Lower leg skin (tissue), 4 donors: Measurements from ENCODE around the gene PTGFRN. TPM values are rescaled to one million over a fixed set of nuclear protein-coding genes. Genes with fewer than 3 reads are reported as not detected.

Source experiments
- DNase-seq, 2 donors: peaks; one replicate each; pipeline ENCODE4 v3.0.0-alpha.2; 2019; ENCODE audit warnings: low spot score in 2 of 2
- H3K4me3 ChIP-seq: fragments of 200-600 bp; sonication (generic); 2 replicates; pipeline ENCODE4 v1.5.1; 2017; ENCODE audit warnings: mild to moderate bottlenecking, low read depth; ENCODE audit not compliant: poor library complexity, severe bottlenecking
- POLR2A ChIP-seq, 2 donors: fragments of 450-650 bp; IDR thresholded peaks; one replicate each; pipeline ENCODE4 v1.6.1; 2016 to 2017; ENCODE audit warnings: antibody characterized with exemption in 2 of 2, mild to moderate bottlenecking in 1 of 2, moderate library complexity in 1 of 2
- WGBS, 2 donors: methylation state at CpG; one replicate each; pipeline ENCODE4 v1.1.5; 2018; 5-methylcytosine and 5-hydroxymethylcytosine counted together
- intact Hi-C: fragments of 100-400 bp; cut with DNase I; formaldehyde crosslinking; loops from one replicate; pipeline ENCODE4 v1.15.0; 2023; ENCODE audit warnings: low total_unique reads
- total RNA-seq, 4 donors: library from RNA; depleted of rRNA; stranded (reverse); fragments of >200 nt; gene quantifications; one replicate each; pipeline ENCODE4 v1.1.0, GENCODE V29; 2016
- TF ChIP-seq, protein P1 (sequence below), 3 donors: fragments of 450-650 bp; IDR thresholded peaks; one replicate each; pipeline ENCODE4 v1.5.1; 2016; ENCODE audit warnings: antibody characterized with exemption in 3 of 3, mild to moderate bottlenecking in 3 of 3, moderate library complexity in 2 of 3

Gene PTGFRN
- total RNA-seq, 4 donors from 2014 or later, result 58.0 to 92.4 (median 84.5) TPM

DNA sequence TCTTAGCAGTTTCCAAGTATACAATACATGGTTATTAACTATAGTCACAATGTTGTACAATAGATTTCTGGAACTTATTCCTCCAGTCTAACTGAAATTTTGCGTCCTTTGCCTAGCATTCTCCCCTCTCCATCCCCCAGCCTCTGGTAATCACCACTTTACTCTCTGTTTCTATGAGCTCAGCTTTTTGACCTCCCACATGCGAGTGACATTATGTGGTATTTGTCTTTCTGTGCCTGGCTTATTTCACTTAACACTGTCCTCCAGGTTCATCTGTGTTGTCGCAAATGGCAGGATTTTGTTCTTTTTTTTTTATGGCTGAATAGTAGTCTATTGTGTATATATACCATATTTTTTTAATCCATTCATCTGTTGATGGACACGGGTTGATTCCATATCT lies 47.9 kb downstream of the PTGFRN start:
- no peak overlapping the region for H3K4me3 ChIP-seq
- intact Hi-C loops, result no loop called here
- TF ChIP-seq POLR2A (IDR thresholded peaks at IDR 0.05), result no peak
- TF ChIP-seq, protein P1, sequence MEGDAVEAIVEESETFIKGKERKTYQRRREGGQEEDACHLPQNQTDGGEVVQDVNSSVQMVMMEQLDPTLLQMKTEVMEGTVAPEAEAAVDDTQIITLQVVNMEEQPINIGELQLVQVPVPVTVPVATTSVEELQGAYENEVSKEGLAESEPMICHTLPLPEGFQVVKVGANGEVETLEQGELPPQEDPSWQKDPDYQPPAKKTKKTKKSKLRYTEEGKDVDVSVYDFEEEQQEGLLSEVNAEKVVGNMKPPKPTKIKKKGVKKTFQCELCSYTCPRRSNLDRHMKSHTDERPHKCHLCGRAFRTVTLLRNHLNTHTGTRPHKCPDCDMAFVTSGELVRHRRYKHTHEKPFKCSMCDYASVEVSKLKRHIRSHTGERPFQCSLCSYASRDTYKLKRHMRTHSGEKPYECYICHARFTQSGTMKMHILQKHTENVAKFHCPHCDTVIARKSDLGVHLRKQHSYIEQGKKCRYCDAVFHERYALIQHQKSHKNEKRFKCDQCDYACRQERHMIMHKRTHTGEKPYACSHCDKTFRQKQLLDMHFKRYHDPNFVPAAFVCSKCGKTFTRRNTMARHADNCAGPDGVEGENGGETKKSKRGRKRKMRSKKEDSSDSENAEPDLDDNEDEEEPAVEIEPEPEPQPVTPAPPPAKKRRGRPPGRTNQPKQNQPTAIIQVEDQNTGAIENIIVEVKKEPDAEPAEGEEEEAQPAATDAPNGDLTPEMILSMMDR (IDR thresholded peaks at IDR 0.05), result no peak
- WGBS, 2 donors, result 93 to 94% methylated on average over 4 of the region's 4 CpGs
- no peak for DNase-seq

DNA sequence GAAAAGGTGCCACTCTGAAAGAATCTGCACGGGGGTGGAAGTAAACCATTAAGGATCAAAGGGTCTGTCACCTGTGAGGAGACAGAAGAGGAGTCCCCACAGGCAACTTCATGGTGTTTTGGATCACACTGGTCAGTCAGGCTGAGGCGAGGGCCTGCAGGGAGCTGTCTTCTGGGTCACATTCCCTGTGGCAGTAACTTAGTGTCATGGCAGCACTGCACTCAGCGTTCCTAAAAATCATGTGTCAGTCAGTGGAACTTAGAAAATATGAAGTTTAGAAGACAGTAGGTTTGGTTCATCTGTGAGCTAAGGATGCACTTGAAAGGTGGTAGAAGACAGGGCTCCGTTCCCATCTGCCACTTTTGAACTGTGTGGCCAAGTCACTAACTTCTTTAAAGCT lies 48.4 kb downstream of the PTGFRN start:
- WGBS, 2 donors, result 77 to 90% methylated on average over 4 of the region's 4 CpGs
- intact Hi-C loops, result no loop called here
- no peak for DNase-seq
- TF ChIP-seq, protein P1 (IDR thresholded peaks at IDR 0.05), result no peak
- no peak for TF ChIP-seq POLR2A (IDR thresholded peaks at IDR 0.05)
- H3K4me3 ChIP-seq, result no peak overlapping the region

DNA sequence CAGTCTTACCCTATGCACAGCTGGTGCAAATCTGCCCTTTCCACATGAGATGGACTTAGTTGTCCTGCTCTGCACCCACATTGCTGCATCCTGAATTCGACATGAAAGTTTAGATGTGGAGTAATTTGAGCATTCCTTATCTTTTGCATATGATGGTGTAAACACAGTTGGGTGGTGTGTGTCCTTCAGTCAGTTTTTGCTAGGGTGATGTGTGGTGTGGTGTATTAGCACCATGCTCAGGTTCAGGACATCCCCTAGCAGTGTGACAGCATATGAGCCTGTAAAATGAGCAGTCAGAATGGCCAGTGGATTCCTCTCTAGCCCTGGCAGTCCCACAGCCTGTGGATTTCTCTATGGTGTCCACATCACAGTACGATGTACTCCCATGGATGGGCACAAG lies 49.3 kb downstream of the PTGFRN start:
- TF ChIP-seq POLR2A (IDR thresholded peaks at IDR 0.05), result no peak
- TF ChIP-seq, protein P1 (IDR thresholded peaks at IDR 0.05), result no peak
- intact Hi-C loops, result no loop called here
- 95 to 100% methylated on average over 2 of the region's 2 CpGs for WGBS, 2 donors

DNA sequence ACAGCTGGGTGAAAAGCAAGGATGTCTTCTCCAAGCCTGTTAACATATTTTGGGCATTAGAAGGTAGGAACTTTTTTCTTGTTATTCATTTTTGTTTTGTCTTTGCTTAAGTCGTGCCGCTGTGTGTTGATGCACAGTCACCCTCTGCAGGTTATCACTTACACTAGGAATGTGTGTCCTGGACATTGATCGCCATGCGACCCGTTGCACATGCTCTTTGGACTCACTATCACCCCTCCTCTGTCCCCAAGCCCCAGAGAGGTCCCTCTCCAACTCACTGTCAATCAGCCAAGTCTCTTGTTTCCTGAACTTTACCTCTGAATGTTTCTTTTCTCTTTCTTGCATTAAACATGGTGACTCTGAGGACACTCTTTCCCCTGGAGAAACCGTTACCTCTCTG lies 51.9 kb downstream of the PTGFRN start:
- intact Hi-C loops, result no loop called here
- no peak for DNase-seq
- TF ChIP-seq POLR2A (IDR thresholded peaks at IDR 0.05), result no peak
- TF ChIP-seq, protein P1 (IDR thresholded peaks at IDR 0.05), result no peak
- H3K4me3 ChIP-seq, result no peak overlapping the region
- 95 to 97% methylated on average over 6 of the region's 6 CpGs for WGBS, 2 donors

More for the DNA sequence above, 49.3 kb downstream of the PTGFRN start:
- no peak for DNase-seq
- no peak overlapping the region for H3K4me3 ChIP-seq

DNA sequence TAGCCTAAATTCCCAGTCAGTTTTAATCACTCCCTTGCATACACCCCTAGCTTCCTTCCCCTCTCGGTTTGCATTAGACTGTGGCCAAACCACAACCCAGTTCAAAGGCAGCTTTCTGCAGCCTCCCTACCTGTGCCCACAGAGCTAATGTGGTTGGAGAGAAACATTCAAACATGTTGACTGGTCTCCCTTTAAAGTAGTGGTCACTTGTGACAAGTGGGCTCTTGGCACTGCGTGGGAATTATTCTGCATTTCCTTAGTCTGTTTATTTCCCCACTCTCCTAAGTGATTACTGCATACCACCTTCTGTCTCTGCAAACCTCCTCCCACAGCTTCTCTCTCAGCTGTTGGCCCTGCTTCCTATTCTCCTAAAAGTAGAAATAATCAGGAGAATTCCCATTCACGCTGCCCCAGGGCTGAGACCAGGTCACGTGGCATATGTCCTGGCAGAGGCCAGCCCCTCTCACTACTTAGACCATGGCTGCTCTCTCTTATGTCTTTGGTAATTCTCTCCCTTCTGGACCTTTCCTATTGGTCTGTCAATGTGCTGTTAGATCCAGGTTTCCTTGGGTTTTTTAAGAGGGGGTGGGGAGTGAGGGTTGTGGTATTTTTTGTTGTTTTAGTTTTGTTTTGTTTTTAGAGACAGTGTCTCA lies 53.4 kb downstream of the PTGFRN start:
- H3K4me3 ChIP-seq, result no peak overlapping the region
- WGBS, 2 donors, result 78 to 80% methylated on average over 4 of the region's 4 CpGs
- DNase-seq, result no peak
- TF ChIP-seq, protein P1 (IDR thresholded peaks at IDR 0.05), result no peak
- TF ChIP-seq POLR2A (IDR thresholded peaks at IDR 0.05), result no peak
- intact Hi-C loops, result no loop called here

DNA sequence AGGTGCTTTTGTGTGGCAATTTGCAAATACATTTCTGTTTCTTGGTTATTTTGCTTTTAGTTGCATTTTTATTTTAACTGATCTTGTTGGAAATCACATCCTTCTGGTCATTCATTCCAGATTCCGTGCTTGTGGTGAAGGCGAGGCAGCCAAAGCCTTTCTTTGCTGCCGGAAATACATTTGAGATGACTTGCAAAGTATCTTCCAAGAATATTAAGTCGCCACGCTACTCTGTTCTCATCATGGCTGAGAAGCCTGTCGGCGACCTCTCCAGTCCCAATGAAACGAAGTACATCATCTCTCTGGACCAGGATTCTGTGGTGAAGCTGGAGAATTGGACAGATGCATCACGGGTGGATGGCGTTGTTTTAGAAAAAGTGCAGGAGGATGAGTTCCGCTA lies 57.1 kb downstream of the PTGFRN start:
- intact Hi-C loops, result no loop called here
- no peak for DNase-seq
- TF ChIP-seq, protein P1 (IDR thresholded peaks at IDR 0.05), result no peak
- no peak for TF ChIP-seq POLR2A (IDR thresholded peaks at IDR 0.05)
- 82 to 86% methylated on average over 11 of the region's 11 CpGs for WGBS, 2 donors
- no peak overlapping the region for H3K4me3 ChIP-seq
